ENCODE measurements around the gene MRPL45. TPM values are rescaled to one million over a fixed set of nuclear protein-coding genes. Genes with fewer than 3 reads are reported as not detected.
A peak's percentile ranks its signal among the peaks of the same experiment; 100 is the strongest.

The MRPL45 gene
- total RNA-seq, 1 donor from 2014 or later: 7.5 TPM

- no peak for DNase-seq (ENCODE audit: low spot score)
Observed at GRCh38 chr17:38324772-38325171, 27.8 kb downstream of the MRPL45 start.

- no peak for DNase-seq (ENCODE audit: low spot score)
Observed at GRCh38 chr17:38325221-38325851, 28.4 kb downstream of the MRPL45 start.

DNA sequence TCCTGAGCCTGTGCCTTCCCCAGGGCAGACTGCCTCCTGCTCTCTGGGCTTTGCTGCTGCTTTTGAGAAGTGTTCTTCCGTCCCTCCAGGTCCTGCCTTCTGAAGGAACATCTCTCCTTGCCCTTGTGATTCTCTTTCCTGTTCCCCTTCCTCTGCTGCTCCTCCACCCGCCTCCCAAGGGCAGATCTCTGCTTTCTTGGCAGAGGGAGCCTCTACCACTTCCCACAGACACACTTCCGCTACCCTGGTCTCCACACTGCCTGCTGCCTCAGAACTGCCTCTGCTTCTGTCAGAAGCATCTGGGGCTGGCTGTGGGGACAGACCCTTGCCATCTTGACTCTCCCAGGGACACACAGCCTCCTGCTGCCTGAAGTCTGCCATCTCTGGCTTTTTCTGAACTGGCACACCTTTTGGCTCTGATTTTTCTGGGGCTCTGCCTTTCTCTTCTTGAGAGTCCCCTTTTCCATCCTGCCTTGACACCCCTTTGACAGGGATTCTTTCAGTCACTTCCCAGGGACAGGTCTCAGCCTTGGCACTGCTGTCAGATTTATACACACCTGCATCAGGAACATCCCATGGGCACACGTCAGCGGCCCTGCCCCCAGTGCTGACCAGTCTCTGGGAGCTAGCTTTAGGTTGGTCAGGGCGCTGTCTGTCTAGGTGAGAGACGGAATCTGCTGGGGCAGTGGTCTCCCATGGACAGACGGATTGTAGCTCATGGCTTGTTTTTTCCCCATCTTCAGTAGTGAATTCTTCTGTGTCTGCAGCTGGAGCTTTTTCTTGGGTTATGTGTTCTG lies 30.2 kb downstream of the MRPL45 start:
- DNase-seq (ENCODE audit: low spot score): peak; percentile 29

DNA sequence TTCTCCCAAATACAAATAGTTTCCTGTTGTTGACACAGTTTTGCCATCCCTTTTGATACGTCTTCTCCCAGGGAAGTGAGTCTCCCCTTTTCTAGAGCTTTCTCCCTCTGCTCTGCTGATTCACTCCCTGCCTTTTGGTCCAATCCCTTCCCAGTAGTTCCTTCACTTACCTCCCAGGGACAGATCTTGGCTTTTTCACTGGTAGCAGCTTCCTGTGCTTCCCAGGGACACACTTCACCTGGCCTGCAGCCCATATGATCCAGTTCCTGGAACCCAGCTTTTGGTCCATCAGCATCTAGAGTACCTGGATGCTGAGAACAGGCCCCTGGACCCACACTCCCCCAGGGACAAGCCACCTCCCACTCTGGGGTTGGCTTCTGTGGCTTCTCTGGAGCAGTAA lies 31.0 kb downstream of the MRPL45 start:
- DNase-seq (ENCODE audit: low spot score): no peak

DNA sequence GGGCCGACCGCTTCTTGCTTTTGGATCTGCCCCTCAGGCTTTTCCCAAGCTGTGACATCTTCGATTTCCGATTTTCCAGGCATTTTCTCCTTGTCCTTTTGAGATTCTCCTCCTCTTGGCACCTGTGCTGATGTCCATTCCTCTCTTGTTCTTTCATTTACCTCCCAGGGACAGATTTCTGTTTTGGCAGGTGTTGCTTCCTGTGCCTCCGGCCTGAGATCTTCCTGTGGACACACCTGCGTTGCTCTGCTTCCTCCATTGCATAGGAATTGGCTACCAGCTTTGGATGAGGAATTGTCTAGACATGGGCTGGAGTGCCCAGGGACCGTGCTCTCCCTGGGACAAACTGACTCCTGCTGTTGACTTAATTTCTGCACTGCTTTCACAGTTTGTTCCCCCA lies 31.7 kb downstream of the MRPL45 start:
- DNase-seq (ENCODE audit: low spot score): no peak

DNA sequence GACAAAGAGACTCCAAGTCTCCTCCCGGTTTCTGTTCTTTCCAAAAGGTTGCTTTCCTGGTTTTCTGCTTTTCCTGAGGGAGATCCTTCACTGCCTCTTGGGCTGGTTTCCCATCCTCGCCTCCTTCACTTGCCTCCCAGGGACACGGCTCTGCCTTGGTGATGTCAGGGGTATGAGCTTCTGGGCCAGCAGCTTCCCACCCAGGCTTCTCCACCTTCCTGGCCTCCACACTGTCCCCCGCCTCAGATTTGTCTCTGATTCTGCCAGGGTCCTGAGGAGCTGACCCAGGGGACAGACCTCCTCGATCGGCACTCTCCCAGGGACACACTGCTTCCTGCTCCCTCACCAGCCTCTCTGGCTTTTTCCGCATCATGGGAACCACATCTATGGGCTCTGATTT lies 32.3 kb downstream of the MRPL45 start:
- DNase-seq (ENCODE audit: low spot score): no peak

DNA sequence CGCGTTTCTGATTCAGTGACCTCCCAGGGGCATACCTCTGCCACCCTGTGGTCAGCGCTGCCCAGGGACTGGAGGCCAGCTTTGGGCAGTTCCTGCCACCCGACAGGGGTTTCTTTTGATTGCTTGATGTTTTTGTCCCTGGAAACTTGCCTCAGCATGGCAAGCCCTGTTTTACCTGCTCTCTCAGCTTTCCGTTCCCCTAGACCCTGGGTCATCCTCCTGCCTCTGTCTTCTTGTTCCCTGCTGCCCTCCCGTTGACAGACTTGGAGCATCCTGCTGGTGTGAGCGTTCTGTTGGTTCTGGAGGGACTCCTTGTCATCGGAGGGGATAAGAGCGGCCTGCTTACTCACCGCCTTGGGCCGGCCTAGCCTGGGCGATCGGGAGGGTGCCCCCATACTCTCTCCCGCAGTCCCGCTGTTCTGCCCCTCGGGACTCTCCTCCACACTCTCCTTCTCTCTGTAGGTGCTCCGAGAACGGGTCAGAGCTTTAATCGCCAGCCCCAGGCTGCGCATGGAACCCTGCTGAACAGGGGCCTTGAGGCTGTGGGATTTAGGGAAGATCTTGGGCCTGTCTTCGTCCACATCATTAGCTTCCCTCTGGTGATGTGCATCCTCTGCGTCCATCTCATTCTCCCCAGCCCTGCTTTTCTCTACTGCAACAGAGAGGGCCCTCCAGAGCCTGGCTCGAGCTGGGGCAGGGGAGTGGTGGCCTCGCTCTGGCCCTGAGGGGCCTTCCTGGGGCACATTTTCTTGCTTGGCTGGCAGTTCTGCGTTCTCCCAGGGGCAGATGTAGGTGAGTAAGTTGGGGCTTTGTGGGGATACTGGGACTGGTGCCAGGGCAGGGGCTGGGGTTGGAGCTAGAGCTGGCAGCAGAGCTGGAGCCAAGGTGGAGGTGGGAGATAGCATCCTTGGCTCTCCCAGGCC lies 33.1 kb downstream of the MRPL45 start:
- DNase-seq (ENCODE audit: low spot score): no peak

- no peak for DNase-seq (ENCODE audit: low spot score)
Observed at GRCh38 chr17:38330941-38331411, 34.0 kb downstream of the MRPL45 start.

DNA sequence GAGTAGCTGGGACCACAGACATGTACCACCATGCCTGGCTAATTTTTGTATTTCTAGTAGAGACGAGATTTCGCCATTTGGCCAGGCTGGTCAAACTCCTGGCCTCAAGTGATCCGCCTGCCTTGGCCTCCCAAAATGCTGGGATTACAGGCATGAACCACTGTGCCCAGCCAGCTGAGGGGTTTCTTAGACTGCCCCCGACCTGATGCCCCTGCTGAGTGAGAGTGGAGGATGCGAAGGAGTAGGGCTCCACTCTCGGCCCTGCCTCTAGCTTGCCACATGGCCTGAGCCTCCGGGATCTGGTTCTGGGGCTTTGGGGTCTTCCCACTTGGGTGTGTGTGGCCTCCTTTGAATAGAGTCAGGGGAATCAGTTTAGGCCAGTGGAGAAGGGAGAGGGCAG lies 35.8 kb downstream of the MRPL45 start:
- DNase-seq (ENCODE audit: low spot score): no peak

- no peak for DNase-seq (ENCODE audit: low spot score)
Observed at GRCh38 chr17:38333635-38334295, 36.8 kb downstream of the MRPL45 start.

GRCh38 chr17:38334480-38335364 lies 37.8 kb downstream of the MRPL45 start:
- no peak for DNase-seq (ENCODE audit: low spot score)

- DNase-seq (ENCODE audit: low spot score): no peak
Observed at GRCh38 chr17:38336838-38337237, 39.9 kb downstream of the MRPL45 start.

DNA sequence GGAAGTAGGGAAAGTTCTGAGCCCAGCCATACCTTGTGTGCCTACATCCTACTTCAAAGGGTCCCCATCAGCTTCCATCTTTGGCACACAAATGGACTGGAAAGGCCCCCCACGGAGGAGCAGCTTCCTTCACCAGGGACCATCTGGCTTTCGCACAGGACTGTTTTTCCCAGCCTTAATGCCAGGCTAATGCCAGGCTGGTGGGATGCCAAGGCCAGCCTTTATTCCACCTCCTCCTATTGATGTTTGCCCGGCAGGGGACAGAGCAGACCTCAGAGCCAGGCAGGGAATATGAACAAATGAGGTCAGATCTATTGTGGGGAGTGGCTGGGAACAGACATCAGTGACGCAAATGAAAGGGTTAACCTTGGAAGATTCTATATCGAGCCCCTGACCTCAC lies 41.1 kb downstream of the MRPL45 start:
- no peak for DNase-seq (ENCODE audit: low spot score)

- DNase-seq (ENCODE audit: low spot score): no peak
Observed at GRCh38 chr17:38338535-38338934, 41.6 kb downstream of the MRPL45 start.

DNA sequence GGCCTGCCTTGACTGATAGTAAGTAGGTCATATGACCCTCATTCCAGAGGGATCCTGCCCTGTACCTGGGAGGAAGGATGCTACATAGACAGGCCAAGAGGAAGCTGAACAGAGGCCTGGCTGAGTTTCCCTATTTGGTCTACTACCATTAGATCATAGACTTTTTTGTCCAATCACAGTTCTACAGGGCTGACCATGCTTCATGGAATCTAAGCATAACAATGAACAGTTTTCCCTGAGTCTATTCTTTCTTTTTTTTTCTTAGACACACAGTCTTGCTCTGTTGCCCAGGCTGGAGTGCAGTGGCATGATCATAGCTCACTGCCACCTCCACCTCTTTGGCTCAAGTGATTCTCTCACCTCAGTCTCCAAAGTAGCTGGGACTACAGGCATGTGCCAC lies 42.9 kb downstream of the MRPL45 start:
- no peak for DNase-seq (ENCODE audit: low spot score)

DNA sequence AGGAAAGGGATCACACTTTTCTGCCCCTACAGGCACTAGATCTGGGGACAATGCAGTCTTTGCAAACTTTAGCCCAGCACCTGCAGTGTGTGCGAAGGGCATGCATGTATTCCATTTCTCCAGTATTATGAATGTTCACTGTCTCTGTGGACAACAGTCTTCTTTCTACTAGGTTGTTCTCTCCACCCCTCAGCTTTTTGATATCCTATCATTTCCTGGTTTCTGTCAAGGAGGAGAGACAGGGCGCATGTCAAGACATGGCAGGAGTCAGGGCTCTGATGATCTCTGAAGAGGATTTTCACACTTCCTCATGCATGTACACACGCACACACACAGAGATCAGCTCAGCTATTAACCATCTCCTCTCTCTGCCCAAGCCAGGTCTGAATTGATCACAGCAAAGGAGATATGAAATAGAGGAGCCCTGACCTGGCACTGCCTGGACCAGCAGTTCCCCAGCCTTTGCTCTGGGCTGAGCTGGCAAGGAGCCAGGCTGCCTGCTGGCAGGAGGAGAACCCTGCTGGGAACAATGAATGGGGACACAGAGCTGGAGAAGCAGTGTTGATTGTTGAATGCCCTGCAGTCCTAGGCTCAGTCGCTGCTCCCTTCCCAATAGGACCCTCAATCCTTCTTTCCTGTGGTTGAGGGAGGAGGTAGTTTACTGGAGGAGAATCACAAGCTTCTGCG lies 44.2 kb downstream of the MRPL45 start:
- DNase-seq (ENCODE audit: low spot score): peak; percentile 46

DNA sequence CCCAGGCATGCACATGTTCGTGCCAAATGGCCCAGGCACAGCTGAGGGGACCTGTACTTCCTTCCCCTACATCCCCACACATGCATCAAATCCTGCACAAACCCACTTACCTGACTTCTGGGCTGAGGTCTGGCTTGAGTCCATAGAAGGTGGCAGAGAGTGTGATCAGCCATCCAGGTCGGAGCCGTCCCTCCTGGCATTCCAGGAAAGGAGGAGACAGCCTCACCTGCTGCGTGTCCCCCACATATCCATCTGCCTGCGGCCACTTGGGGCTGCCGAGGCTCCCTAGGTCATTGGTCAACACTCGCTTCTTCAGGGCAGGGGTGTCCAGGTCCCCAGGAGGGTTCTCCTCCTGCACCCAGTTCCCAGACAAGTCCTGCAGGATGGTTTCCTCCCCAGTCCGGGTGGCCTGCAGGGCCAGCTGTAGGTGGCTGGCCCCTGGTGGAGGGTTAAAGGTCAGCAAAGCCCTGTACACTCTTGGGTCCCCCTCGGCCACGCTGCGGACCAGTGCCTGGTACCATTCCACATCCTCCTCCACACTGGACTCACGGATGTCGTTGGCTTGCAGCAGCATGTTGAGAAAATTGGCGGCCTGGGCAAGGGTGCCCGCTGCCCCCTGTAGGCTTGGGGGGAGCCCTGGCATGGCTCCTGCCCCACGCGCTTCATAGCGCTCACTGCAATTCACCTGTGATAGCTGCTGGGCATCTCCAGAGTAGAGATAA lies 46.1 kb downstream of the MRPL45 start:
- DNase-seq (ENCODE audit: low spot score): no peak

- no peak for DNase-seq (ENCODE audit: low spot score)
Observed at GRCh38 chr17:38343608-38344419, 46.8 kb downstream of the MRPL45 start, which contains the start of gene GPR179. TSS of gene GPR179 (minus strand) at chr17:38343956. CDS start at chr17:38343789, 167 bp downstream.

All from umbilical cord (tissue), 2 donors.